Panc1 (cell line): ENCODE data around the gene GP9. TPM values are rescaled to one million over a fixed set of nuclear protein-coding genes. Genes with fewer than 3 reads are reported as not detected.

Experiments used
- ATAC-seq: fragments of 200-7000 bp; cut with Tn5 transposase; 2 replicates; pipeline ENCODE4 v1.9.1; 2020; ENCODE audit warnings: mild to moderate bottlenecking, moderate library complexity
- BruUV-seq: library from RNA; stranded (reverse); fragments of 400-500 nt; replicated peaks from 2 replicates; lab custom pipeline; 2021; lab: Mats Ljungman, UMichigan
- CTCF ChIA-PET: fragments of 300-600 bp; sonication (Branson Sonifier 250); formaldehyde crosslinking; loops from one replicate; lab custom pipeline; 2022; ENCODE audit warnings: antibody characterized with exemption; lab: Charles Lee
- POLR2A ChIA-PET: fragments of 300-600 bp; sonication (Branson Sonifier 250); formaldehyde crosslinking; loops from one replicate; lab custom pipeline; 2022; ENCODE audit warnings: antibody characterized with exemption; lab: Charles Lee
- DNase-seq: peaks from one replicate; pipeline ENCODE4 v3.0.0-alpha.2; 2010; ENCODE audit warnings: low read depth, low spot score
- H3K27ac ChIP-seq: 2 replicates; pipeline ENCODE4 v1.5.1; 2011; ENCODE audit warnings: mild to moderate bottlenecking, low read length, inconsistent platforms
- H3K27me3 ChIP-seq: fragments of 200-500 bp; sonication (Bioruptor generic); 2 replicates; pipeline ENCODE4 v1.6.0; 2014; ENCODE audit warnings: low read length, inconsistent platforms; ENCODE audit not compliant: control insufficient read depth, insufficient read depth
- H3K36me3 ChIP-seq: fragments of 200-500 bp; sonication (Bioruptor generic); 2 replicates; pipeline ENCODE4 v1.5.1; 2014; ENCODE audit warnings: inconsistent platforms, mild to moderate bottlenecking, low read length, moderate library complexity; ENCODE audit not compliant: control insufficient read depth, insufficient read depth
- H3K4me1 ChIP-seq: 2 replicates; pipeline ENCODE4 v1.5.1; 2011; ENCODE audit warnings: inconsistent platforms, mild to moderate bottlenecking, low read length, moderate library complexity; ENCODE audit not compliant: control insufficient read depth, insufficient read depth
- H3K4me3 ChIP-seq, 2 experiments: 2 replicates each; pipeline ENCODE4 v1.5.1; 2011 to 2012; ENCODE audit warnings: low read depth in 2 of 2, low read length in 2 of 2, mild to moderate bottlenecking in 2 of 2, inconsistent platforms in 1 of 2, moderate library complexity in 1 of 2
- H3K9me3 ChIP-seq: fragments of 200-500 bp; sonication (Bioruptor generic); 2 replicates; pipeline ENCODE4 v1.5.1; 2014; ENCODE audit warnings: low read depth, mild to moderate bottlenecking, inconsistent platforms, low read length, moderate library complexity; ENCODE audit not compliant: control insufficient read depth, insufficient read depth
- POLR2AphosphoS5 ChIP-seq: IDR thresholded peaks from 2 replicates; pipeline ENCODE4 v1.6.1; 2012; ENCODE audit warnings: mild to moderate bottlenecking, low read depth, low read length, moderate library complexity
- SIN3A ChIP-seq: IDR thresholded peaks from 2 replicates; pipeline ENCODE4 v1.6.1; 2012; ENCODE audit warnings: low read depth, mild to moderate bottlenecking, low read length, moderate library complexity, borderline replicate concordance; ENCODE audit not compliant: insufficient read depth
- TCF7L2 ChIP-seq: IDR thresholded peaks from 2 replicates; pipeline ENCODE4 v1.6.1; 2011; ENCODE audit warnings: mild to moderate bottlenecking, low read depth, low read length, inconsistent platforms
- in situ Hi-C: cut with HindIII; loops from 2 replicates; pipeline ENCODE4 v1.10.0; 2016; ENCODE audit warnings: low sequenced_read_pairs, low pct_unique_long_range_greater_than_20kb
- intact Hi-C: fragments of 100-400 bp; cut with micrococcal nuclease; formaldehyde crosslinking; loops from one replicate; pipeline ENCODE4 v1.10.0; 2022; ENCODE audit not compliant: unreplicated experiment
- total RNA-seq: library from RNA; stranded (reverse); gene quantifications from one replicate; pipeline ENCODE4 v1.2.1, GENCODE V29; 2021; ENCODE audit not compliant: unreplicated experiment
- TF ChIP-seq, protein P1 (sequence below): fragments of 450-650 bp; IDR thresholded peaks from 2 replicates; pipeline ENCODE4 v1.5.1; 2017; ENCODE audit warnings: mild to moderate bottlenecking
- TF ChIP-seq, protein P2 (sequence below), 2 experiments: IDR thresholded peaks; 2 replicates each; pipeline ENCODE4 v1.6.1; 2011 to 2012; ENCODE audit warnings: low read depth in 2 of 2, control low read depth in 1 of 2, low read length in 1 of 2, mild to moderate bottlenecking in 1 of 2, moderate library complexity in 1 of 2; ENCODE audit not compliant: insufficient read depth in 1 of 2

GP9 gene
- total RNA-seq, 1 experiment from 2014 or later: not detected

- BruUV-seq: no TSS peak
- ATAC-seq: no peak
- Histone ChIP-seq H3K27ac (no peak overlapping the region), H3K27me3 (no peaks in the 10 kb centered on the region), H3K4me3 (no peak overlapping the region), H3K4me1 (peaks cover 4% of the 10 kb centered on the region), H3K36me3 (no peaks in the 10 kb centered on the region), H3K9me3 (no peaks in the 10 kb centered on the region)
- intact Hi-C loops (loop anchor here (10.0 kb wide), 1 partner anchor 110 kb away; no protein-coding TSS in a partner anchor), in situ Hi-C loops (no loop called here)
- ChIA-PET CTCF (no interaction called here), POLR2A (interaction anchor here (0.6 to 0.7 kb wide), 2 partner anchors 26 to 140 kb away, joined by 5 to 17 read pairs; no protein-coding TSS in a partner anchor)
- TF ChIP-seq POLR2AphosphoS5 (no peak), SIN3A (no peak), TCF7L2 (no peak)
- TF ChIP-seq, protein P1, sequence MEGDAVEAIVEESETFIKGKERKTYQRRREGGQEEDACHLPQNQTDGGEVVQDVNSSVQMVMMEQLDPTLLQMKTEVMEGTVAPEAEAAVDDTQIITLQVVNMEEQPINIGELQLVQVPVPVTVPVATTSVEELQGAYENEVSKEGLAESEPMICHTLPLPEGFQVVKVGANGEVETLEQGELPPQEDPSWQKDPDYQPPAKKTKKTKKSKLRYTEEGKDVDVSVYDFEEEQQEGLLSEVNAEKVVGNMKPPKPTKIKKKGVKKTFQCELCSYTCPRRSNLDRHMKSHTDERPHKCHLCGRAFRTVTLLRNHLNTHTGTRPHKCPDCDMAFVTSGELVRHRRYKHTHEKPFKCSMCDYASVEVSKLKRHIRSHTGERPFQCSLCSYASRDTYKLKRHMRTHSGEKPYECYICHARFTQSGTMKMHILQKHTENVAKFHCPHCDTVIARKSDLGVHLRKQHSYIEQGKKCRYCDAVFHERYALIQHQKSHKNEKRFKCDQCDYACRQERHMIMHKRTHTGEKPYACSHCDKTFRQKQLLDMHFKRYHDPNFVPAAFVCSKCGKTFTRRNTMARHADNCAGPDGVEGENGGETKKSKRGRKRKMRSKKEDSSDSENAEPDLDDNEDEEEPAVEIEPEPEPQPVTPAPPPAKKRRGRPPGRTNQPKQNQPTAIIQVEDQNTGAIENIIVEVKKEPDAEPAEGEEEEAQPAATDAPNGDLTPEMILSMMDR: no peak
- TF ChIP-seq, protein P2, sequence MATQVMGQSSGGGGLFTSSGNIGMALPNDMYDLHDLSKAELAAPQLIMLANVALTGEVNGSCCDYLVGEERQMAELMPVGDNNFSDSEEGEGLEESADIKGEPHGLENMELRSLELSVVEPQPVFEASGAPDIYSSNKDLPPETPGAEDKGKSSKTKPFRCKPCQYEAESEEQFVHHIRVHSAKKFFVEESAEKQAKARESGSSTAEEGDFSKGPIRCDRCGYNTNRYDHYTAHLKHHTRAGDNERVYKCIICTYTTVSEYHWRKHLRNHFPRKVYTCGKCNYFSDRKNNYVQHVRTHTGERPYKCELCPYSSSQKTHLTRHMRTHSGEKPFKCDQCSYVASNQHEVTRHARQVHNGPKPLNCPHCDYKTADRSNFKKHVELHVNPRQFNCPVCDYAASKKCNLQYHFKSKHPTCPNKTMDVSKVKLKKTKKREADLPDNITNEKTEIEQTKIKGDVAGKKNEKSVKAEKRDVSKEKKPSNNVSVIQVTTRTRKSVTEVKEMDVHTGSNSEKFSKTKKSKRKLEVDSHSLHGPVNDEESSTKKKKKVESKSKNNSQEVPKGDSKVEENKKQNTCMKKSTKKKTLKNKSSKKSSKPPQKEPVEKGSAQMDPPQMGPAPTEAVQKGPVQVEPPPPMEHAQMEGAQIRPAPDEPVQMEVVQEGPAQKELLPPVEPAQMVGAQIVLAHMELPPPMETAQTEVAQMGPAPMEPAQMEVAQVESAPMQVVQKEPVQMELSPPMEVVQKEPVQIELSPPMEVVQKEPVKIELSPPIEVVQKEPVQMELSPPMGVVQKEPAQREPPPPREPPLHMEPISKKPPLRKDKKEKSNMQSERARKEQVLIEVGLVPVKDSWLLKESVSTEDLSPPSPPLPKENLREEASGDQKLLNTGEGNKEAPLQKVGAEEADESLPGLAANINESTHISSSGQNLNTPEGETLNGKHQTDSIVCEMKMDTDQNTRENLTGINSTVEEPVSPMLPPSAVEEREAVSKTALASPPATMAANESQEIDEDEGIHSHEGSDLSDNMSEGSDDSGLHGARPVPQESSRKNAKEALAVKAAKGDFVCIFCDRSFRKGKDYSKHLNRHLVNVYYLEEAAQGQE (IDR thresholded peaks at IDR 0.05; ENCODE audit: insufficient read depth in 1 of 2, low read depth in 2 of 2, low read length in 1 of 2): no peak
- no peak for DNase-seq
Observed at GRCh38 chr3:129085165-129085715, 24.7 kb downstream of the GP9 start.

GRCh38 chr3:129085818-129086217 is 25.2 kb downstream of the GP9 start:
- Histone ChIP-seq H3K9me3 (no peaks in the 10 kb centered on the region), H3K27ac (no peak overlapping the region), H3K4me3 (no peak overlapping the region), H3K4me1 (peaks cover 4% of the 10 kb centered on the region), H3K36me3 (no peaks in the 10 kb centered on the region), H3K27me3 (no peaks in the 10 kb centered on the region)
- in situ Hi-C loops: no loop called here
- ChIA-PET POLR2A (interaction anchor here (0.6 kb wide), 1 partner anchor 25 kb away, joined by 5 read pairs; no protein-coding TSS in a partner anchor), CTCF (no interaction called here)
- no TSS peak for BruUV-seq
- DNase-seq (no peak), ATAC-seq (no peak)
- intact Hi-C loops: loop anchor here (10.0 kb wide), 1 partner anchor 111 kb away; no protein-coding TSS in a partner anchor
- no peak for TF ChIP-seq TCF7L2
- no peak for TF ChIP-seq SIN3A
- TF ChIP-seq, protein P2 (IDR thresholded peaks at IDR 0.05; ENCODE audit: insufficient read depth in 1 of 2, low read depth in 2 of 2, low read length in 1 of 2): no peak
- TF ChIP-seq POLR2AphosphoS5: no peak
- TF ChIP-seq, protein P1: no peak
